Stimulated activated CD4-positive, alpha-beta T cell treated with anti-CD3 and anti-CD28 coated beads, Interleukin-4, amount 100 ng/mL, for 1 hour (primary cell): ENCODE data around the gene APH1B.
"Not testable (repeated sequence)": the region's sequence is repeated elsewhere in the genome, so short reads cannot be mapped to it uniquely, and the experiment has no call there.

Source experiments
- DNase-seq: peaks from one replicate; pipeline ENCODE4 v3.0.0-alpha.2; 2020

Gene APH1B

GRCh38 chr15:63277038-63277892 is at the start of gene APH1B:
Gene APH1B, plus strand, starts transcription at chr15:63277605. Its CDS starts 19 bp downstream, at chr15:63277624.
- peak; percentile 73 for DNase-seq

- DNase-seq: no peak
These were observed 49.7 kb upstream of the APH1B start for GRCh38 chr15:63227689-63228088.

GRCh38 chr15:63231206-63231605 is 46.2 kb upstream of the APH1B start:
- DNase-seq: no peak

- DNase-seq: no peak
These were observed 45.7 kb upstream of the APH1B start for GRCh38 chr15:63231706-63232105.

GRCh38 chr15:63232405-63232804 is 45.0 kb upstream of the APH1B start:
- no peak for DNase-seq

- DNase-seq: no peak
These were observed 44.5 kb upstream of the APH1B start for GRCh38 chr15:63232943-63233342.

GRCh38 chr15:63233667-63234423 is 43.6 kb upstream of the APH1B start:
- DNase-seq: no peak

GRCh38 chr15:63234451-63234870 is 42.9 kb upstream of the APH1B start:
- no peak for DNase-seq

GRCh38 chr15:63236272-63236671 is 41.1 kb upstream of the APH1B start:
- no peak for DNase-seq

GRCh38 chr15:63237086-63237485 is 40.3 kb upstream of the APH1B start:
- DNase-seq: not testable (repeated sequence)

- no peak for DNase-seq
These were observed 39.2 kb upstream of the APH1B start for GRCh38 chr15:63238171-63238570.

GRCh38 chr15:63238796-63239195 is 38.6 kb upstream of the APH1B start:
- no peak for DNase-seq

GRCh38 chr15:63240109-63240508 is 37.3 kb upstream of the APH1B start:
- no peak for DNase-seq

- no peak for DNase-seq
These were observed 36.1 kb upstream of the APH1B start for GRCh38 chr15:63241316-63241715.

- DNase-seq: no peak
These were observed 34.3 kb upstream of the APH1B start for GRCh38 chr15:63243101-63243500.

GRCh38 chr15:63243776-63244175 is 33.6 kb upstream of the APH1B start:
- DNase-seq: no peak

GRCh38 chr15:63244399-63244798 is 33.0 kb upstream of the APH1B start:
- no peak for DNase-seq

GRCh38 chr15:63244976-63245645 is 32.3 kb upstream of the APH1B start:
- no peak for DNase-seq

- DNase-seq: no peak
These were observed 30.5 kb upstream of the APH1B start for GRCh38 chr15:63246691-63247469.

- DNase-seq: no peak
These were observed 27.0 kb upstream of the APH1B start for GRCh38 chr15:63250312-63250965.

GRCh38 chr15:63251701-63252100 is 25.7 kb upstream of the APH1B start:
- DNase-seq: no peak

- DNase-seq: no peak
These were observed 25.1 kb upstream of the APH1B start for GRCh38 chr15:63252292-63252691.
